ENCODE measurements around the gene STS.
A peak's percentile ranks its signal among the peaks of the same experiment; 100 is the strongest.

GRCh38 chrX:7132335-7133049, 15.0 kb upstream of the STS start:
- TF ChIP-seq CTCF (IDR thresholded peaks at IDR 0.05; ENCODE audit: low read depth, low read length) (peak; percentile 46), EZH2phosphoT487 (IDR thresholded peaks at IDR 0.05; ENCODE audit: low read depth) (no peak)
